ENCODE measurements around the gene WWOX. TPM values are rescaled to one million over a fixed set of nuclear protein-coding genes. Genes with fewer than 3 reads are reported as not detected.

The WWOX gene
- total RNA-seq, 3 donors from 2014 or later = 11.7 to 18.0 (median 13.8) TPM

GRCh38 chr16:78762222-78762621, 662.8 kb downstream of the WWOX start:
- H3K4me3 ChIP-seq = no peak overlapping the region
- TF ChIP-seq CTCF (IDR thresholded peaks at IDR 0.05) = no peak
- intact Hi-C loops (cut with DNase I, micrococcal nuclease) = no loop called here
- no peaks in the 10 kb centered on the region for H3K36me3 ChIP-seq (ENCODE audit: low read depth)
- no peak for ATAC-seq
- H3K4me1 ChIP-seq (ENCODE audit: low read depth) = no peaks in the 10 kb centered on the region
- DNase-seq = no peak
- no peaks in the 10 kb centered on the region for H3K9me3 ChIP-seq

GRCh38 chr16:78763821-78764440, 664.5 kb downstream of the WWOX start:
- ATAC-seq (no peak), DNase-seq (no peak)
- Histone ChIP-seq H3K4me3 (no peak overlapping the region), H3K4me1 (ENCODE audit: low read depth) (no peaks in the 10 kb centered on the region), H3K9me3 (no peaks in the 10 kb centered on the region), H3K36me3 (ENCODE audit: low read depth) (no peaks in the 10 kb centered on the region)
- no peak for TF ChIP-seq CTCF (IDR thresholded peaks at IDR 0.05)
- intact Hi-C loops (cut with DNase I, micrococcal nuclease) = no loop called here

GRCh38 chr16:78764478-78764877, 665.0 kb downstream of the WWOX start:
- Histone ChIP-seq H3K36me3 (ENCODE audit: low read depth) (no peaks in the 10 kb centered on the region), H3K4me1 (ENCODE audit: low read depth) (no peaks in the 10 kb centered on the region), H3K9me3 (no peaks in the 10 kb centered on the region), H3K4me3 (no peak overlapping the region)
- ATAC-seq (no peak), DNase-seq (no peak)
- TF ChIP-seq CTCF (IDR thresholded peaks at IDR 0.05) = no peak
- intact Hi-C loops (cut with DNase I, micrococcal nuclease) = no loop called here

GRCh38 chr16:78768226-78768625, 668.8 kb downstream of the WWOX start:
- intact Hi-C loops (cut with DNase I, micrococcal nuclease) = no loop called here
- ATAC-seq = no peak
- Histone ChIP-seq H3K4me1 (ENCODE audit: low read depth) (peaks cover 7% of the 10 kb centered on the region), H3K4me3 (no peak overlapping the region), H3K9me3 (no peaks in the 10 kb centered on the region), H3K36me3 (ENCODE audit: low read depth) (no peaks in the 10 kb centered on the region)
- no peak for DNase-seq
- no peak for TF ChIP-seq CTCF (IDR thresholded peaks at IDR 0.05)

GRCh38 chr16:78768718-78769117, 669.3 kb downstream of the WWOX start:
- Histone ChIP-seq H3K4me3 (no peak overlapping the region), H3K36me3 (ENCODE audit: low read depth) (no peaks in the 10 kb centered on the region), H3K9me3 (no peaks in the 10 kb centered on the region), H3K4me1 (ENCODE audit: low read depth) (peaks cover 7% of the 10 kb centered on the region)
- TF ChIP-seq CTCF (IDR thresholded peaks at IDR 0.05) = no peak
- no peak for ATAC-seq
- DNase-seq = no peak
- intact Hi-C loops (cut with DNase I, micrococcal nuclease) = no loop called here
